IPS DF 6.9 (cell line): ENCODE results near the gene IFT25.
A peak's percentile ranks its signal among the peaks of the same experiment; 100 is the strongest.

Experiments
- DNase-seq: peaks from one replicate; pipeline ENCODE4 v3.0.0-alpha.2; 2013; ENCODE audit warnings: low read depth, low spot score
- H3K27ac ChIP-seq: one replicate; pipeline ENCODE4 v1.5.1; 2013; ENCODE audit warnings: low read length, control low read depth
- H3K27me3 ChIP-seq: 2 replicates; pipeline ENCODE4 v1.6.1; 2013; ENCODE audit warnings: mild to moderate bottlenecking, low read length; ENCODE audit not compliant: control insufficient read depth, insufficient read depth
- H3K36me3 ChIP-seq: 2 replicates; pipeline ENCODE4 v1.6.1; 2013; ENCODE audit warnings: low read length; ENCODE audit not compliant: control insufficient read depth, insufficient read depth
- H3K4me1 ChIP-seq: 2 replicates; pipeline ENCODE4 v1.6.1; 2013; ENCODE audit warnings: low read length; ENCODE audit not compliant: control insufficient read depth, insufficient read depth
- H3K4me3 ChIP-seq: 2 replicates; pipeline ENCODE4 v1.5.1; 2013; ENCODE audit warnings: mild to moderate bottlenecking, low read length
- H3K9me3 ChIP-seq: 2 replicates; pipeline ENCODE4 v1.6.1; 2013; ENCODE audit warnings: low read length, inconsistent platforms; ENCODE audit not compliant: control insufficient read depth, insufficient read depth
- WGBS: extraction: QIAGEN DNeasy Blood & Tissue Kit; methylation state at CpG from one replicate; pipeline ENCODE4 v1.1.7; 2013; ENCODE audit warnings: mixed read lengths, missing lambda C conversion rate; ENCODE audit not compliant: insufficient read length, insufficient coverage; 5-methylcytosine and 5-hydroxymethylcytosine counted together

IFT25 gene

DNA sequence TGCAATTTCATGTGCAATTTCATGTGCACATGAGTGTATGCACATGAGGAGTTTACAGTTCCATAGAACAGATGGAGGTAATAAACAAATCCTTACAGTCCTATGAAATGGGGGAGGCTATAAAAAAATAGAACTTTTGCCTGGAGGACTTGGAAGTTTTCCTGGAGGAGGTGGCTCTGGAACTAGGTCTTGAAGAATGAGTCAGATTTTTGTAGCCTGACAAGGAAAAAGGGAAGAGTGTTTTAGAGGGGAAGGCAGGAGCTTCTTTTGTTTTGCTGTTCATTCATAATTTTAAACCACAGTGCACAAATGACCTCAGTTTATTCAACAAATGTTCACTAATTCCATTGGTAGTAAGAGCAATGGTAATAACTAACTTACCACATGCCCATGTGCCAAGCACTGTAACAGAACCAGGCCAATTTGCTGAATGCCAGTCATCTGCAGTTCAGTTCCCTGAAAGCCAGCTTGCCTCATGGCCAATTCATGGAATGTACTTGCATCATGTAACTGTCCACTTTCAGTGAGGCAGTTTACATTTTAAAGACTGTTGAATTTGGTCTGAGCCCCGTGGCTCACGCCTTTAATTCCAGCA lies 48.8 kb downstream of the IFT25 start:
- no peaks in the 10 kb centered on the region for H3K27me3 ChIP-seq
- H3K9me3 ChIP-seq: no peaks in the 10 kb centered on the region
- WGBS: no CpG with 5 or more reads among the region's 2 CpGs
- no peaks in the 10 kb centered on the region for H3K36me3 ChIP-seq
- DNase-seq: no peak
- H3K4me3 ChIP-seq: no peak overlapping the region
- no peak overlapping the region for H3K27ac ChIP-seq
- no peaks in the 10 kb centered on the region for H3K4me1 ChIP-seq

DNA sequence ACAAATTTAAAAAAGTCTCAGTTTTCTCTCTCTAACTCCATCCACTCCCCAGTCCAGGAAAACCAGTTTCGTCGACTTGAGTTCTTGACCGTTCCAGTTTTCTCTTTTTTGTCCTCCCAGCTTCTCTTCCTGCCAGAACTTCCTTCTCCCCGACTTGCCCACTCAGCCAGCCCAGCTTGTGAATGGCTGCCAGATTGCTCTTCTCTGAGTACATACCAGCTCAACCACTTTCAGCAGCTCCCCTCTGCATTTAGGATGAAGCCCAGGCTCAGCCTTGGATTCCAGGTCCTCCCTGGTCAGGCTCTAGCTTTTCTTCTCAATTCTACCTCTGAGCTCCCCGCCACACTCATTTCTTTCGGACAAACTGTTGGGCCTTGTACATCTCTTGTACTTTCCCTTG lies 50.1 kb downstream of the IFT25 start:
- H3K9me3 ChIP-seq: no peaks in the 10 kb centered on the region
- H3K27ac ChIP-seq: no peak overlapping the region
- no peaks in the 10 kb centered on the region for H3K36me3 ChIP-seq
- H3K27me3 ChIP-seq: no peaks in the 10 kb centered on the region
- no peak overlapping the region for H3K4me3 ChIP-seq
- no peak for DNase-seq
- no peaks in the 10 kb centered on the region for H3K4me1 ChIP-seq
- no CpG with 5 or more reads among the region's 6 CpGs for WGBS

DNA sequence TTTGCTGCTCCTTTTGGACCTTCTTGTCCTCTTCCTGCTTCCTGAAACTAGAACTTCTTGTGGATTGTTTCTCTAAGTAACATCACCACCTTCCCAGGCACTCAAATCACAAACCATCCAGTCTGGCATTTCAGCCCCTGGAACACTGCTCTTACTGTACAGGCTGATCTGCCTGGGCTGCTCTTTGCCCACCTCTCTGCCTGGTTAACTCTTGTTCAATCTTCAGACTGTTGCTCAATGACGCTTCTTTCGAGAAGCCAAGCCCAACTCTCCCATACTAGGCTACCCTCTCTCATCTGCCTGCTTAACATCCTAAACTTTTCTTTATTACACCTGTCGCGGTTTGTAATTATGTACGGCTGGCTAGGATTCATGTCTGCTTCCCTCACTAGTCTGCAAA lies 50.9 kb downstream of the IFT25 start:
- Histone ChIP-seq H3K9me3 (no peaks in the 10 kb centered on the region), H3K27ac (no peak overlapping the region), H3K4me3 (no peak overlapping the region), H3K27me3 (no peaks in the 10 kb centered on the region), H3K36me3 (no peaks in the 10 kb centered on the region), H3K4me1 (no peaks in the 10 kb centered on the region)
- no peak for DNase-seq
- WGBS: no CpG with 5 or more reads among the region's 5 CpGs

DNA sequence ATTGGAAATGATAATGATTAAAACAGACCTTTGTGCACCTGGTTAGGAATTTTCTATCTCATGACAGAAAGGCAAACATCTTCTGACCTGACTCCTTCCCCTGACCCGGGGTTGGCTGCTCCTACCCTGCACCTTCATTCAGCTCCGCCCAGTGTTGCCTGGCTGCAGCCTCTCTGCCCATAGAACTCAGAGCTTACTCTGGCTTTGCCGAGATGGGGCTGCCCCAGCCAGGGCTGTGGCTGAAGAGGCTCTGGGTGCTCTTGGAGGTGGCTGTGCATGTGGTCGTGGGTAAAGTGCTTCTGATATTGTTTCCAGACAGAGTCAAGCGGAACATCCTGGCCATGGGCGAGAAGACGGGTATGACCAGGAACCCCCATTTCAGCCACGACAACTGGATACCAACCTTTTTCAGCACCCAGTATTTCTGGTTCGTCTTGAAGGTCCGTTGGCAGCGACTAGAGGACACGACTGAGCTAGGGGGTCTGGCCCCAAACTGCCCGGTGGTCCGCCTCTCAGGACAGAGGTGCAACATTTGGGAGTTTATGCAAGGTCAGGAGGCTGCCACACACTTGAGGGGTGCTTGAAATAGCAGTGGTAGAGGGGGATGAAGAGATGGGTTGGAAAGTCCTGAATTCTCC lies 51.4 kb downstream of the IFT25 start, which contains the start of gene DIO1:
Gene DIO1, plus strand, starts transcription at position 189 of the 638 bp plus-strand sequence. Its CDS starts 24 bp downstream, at position 213.
- no peak within 1 kb of the TSS for H3K4me3 ChIP-seq
- H3K9me3 ChIP-seq: no peaks in the 10 kb centered on the region
- H3K36me3 ChIP-seq: no peaks in the 10 kb centered on the region
- H3K4me1 ChIP-seq: no peaks in the 10 kb centered on the region
- no CpG with 5 or more reads among the region's 14 CpGs for WGBS
- no peaks in the 10 kb centered on the region for H3K27me3 ChIP-seq
- no peak for DNase-seq
- no peak within 1 kb of the TSS for H3K27ac ChIP-seq

DNA sequence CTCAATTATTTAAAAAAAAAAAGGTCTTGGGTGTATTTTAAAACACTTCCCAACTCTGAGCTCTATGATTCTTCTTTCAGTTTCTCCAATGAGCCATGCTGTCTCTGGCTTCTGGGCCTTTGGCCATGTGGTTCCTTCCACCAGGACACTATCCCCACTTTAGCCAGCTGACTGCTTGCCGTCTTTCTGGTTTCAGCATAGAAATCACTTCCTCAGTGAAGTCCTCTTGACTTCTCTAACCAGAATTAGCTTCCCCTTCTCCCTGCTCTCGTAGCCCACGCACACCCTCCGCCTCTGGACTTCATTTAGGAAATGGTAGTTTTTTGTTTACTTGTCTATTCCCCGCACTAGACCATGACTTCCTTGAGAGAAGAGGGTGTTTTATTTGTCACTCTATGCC lies 52.6 kb downstream of the IFT25 start:
- Histone ChIP-seq H3K4me3 (no peak overlapping the region), H3K36me3 (no peaks in the 10 kb centered on the region), H3K27me3 (no peaks in the 10 kb centered on the region), H3K4me1 (no peaks in the 10 kb centered on the region), H3K9me3 (no peaks in the 10 kb centered on the region), H3K27ac (no peak overlapping the region)
- DNase-seq: no peak
- no CpG with 5 or more reads among the region's 5 CpGs for WGBS

DNA sequence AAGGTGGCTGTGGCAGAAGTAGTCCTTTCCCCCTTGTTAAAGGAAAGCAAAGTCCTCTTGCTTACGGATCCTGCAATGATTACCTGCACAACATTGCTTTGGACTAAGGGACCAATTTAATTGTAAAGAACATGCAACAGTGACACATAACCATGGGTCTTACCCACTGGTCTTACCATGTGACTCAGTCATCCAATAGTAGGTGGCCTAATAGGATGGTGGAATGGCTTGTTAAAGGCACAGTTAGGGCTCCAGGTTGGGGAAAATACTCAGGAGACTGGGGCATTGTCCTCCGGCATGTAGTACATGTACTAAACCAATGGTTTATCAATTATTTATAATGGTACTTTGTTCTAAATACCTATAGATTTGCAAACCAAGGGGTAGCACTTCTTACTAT lies 53.8 kb downstream of the IFT25 start:
- H3K4me3 ChIP-seq: no peak overlapping the region
- H3K4me1 ChIP-seq: no peaks in the 10 kb centered on the region
- H3K9me3 ChIP-seq: no peaks in the 10 kb centered on the region
- no peaks in the 10 kb centered on the region for H3K27me3 ChIP-seq
- no peak for DNase-seq
- WGBS: no CpG with 5 or more reads among the region's 2 CpGs
- H3K36me3 ChIP-seq: no peaks in the 10 kb centered on the region
- H3K27ac ChIP-seq: no peak overlapping the region

DNA sequence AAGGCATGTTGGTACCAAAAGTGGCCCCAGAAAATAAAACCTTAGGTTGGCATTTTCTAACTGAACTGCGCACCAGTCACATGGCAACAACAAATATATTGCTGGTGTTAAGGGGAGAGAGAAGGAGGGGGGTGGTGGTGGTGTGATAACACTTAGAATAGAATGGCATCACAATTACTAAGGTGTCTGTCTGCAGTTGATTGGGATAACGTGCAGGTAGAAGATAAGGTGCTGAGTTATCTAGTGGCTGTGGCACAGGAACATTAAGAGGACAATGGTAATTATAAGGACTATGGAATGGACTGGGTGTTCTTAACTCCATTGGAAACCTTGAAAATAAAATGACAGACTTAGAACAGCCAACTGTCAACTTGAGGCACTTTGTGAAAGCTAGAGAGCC lies 54.5 kb downstream of the IFT25 start:
- Histone ChIP-seq H3K27ac (no peak overlapping the region), H3K4me3 (no peak overlapping the region), H3K36me3 (no peaks in the 10 kb centered on the region), H3K27me3 (no peaks in the 10 kb centered on the region), H3K4me1 (no peaks in the 10 kb centered on the region), H3K9me3 (no peaks in the 10 kb centered on the region)
- no CpG with 5 or more reads among the region's 2 CpGs for WGBS
- DNase-seq: no peak

DNA sequence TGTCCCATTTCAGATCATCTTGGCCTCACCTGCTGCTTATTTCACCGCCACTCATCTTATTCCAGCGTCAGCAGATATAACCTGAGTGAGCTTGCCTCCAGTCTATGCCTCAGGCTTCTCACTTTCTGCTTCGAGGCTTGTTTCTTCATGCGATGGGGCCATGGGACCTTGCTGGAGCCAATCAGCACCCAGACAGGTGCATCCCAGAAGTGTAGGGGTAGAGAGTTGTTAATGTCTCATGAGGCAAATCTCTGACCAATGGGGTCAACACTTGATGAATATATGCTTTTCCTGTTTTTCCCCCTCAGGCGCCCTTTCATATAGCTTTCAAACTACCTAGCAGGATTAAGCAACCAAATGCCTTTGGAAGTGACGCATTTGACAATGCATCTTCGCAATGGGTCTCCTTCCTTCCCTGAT lies 55.0 kb downstream of the IFT25 start:
- Histone ChIP-seq H3K27me3 (no peaks in the 10 kb centered on the region), H3K36me3 (no peaks in the 10 kb centered on the region), H3K4me1 (no peaks in the 10 kb centered on the region), H3K27ac (no peak overlapping the region), H3K4me3 (no peak overlapping the region), H3K9me3 (no peaks in the 10 kb centered on the region)
- no peak for DNase-seq
- no CpG with 5 or more reads among the region's 7 CpGs for WGBS

DNA sequence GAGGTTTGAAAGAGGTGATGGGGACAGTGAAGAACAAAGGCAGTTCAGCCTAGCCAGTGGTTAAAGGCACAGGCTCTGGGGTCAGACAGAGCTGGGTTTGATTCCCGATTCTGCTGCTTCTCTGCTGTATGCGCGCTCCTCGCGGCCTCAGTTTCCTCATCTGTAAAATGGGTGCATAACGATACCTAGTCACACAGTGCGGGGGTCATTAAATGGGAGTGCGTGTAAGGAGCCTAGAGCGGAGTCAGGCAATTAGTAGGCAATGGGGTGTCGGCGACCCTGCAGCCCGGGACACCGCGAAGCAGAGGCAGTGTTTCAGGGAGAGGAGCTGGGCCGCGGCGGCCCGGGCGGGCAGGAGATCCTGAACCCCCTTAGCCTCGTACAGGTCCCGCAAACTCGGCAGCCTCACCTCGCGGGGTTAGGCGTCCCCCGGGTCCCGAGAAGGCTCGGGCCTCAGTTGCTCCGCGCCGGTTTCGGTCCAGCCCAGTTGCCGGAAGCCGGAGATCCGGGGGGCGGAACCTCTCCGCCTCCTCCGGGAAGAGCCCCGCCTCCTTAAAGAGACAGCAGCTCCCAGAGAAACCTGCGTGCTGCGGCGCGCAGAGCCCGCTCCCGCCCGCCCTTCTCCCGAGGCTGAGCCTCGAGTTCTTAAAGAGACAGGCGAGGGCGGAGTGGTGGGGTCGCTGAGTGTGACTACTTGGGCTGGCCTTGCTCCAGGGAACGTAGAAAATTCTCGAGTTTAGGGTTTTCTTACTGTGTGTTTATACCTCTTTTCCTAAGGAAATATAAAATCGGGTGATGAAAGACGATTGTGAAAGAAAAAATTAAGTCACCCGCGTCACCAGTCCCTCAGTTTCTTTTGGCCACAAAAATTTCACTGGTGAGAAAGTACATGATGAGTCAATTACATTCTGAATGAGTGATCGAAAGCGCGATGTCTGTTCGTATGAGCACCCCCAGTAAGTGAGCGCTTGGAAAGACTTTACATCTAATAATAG lies 55.9 kb downstream of the IFT25 start, which contains the start of gene YIPF1:
Gene YIPF1, minus strand, starts transcription at position 494 of the 995 bp plus-strand sequence. CDS start 860 bp downstream, outside the sequence.
- DNase-seq: peak; percentile 63
- H3K27ac ChIP-seq: no peak within 1 kb of the TSS
- H3K36me3 ChIP-seq: no peaks in the 10 kb centered on the region
- H3K9me3 ChIP-seq: no peaks in the 10 kb centered on the region
- H3K27me3 ChIP-seq: no peaks in the 10 kb centered on the region
- no peaks in the 10 kb centered on the region for H3K4me1 ChIP-seq
- H3K4me3 ChIP-seq: peak within 1 kb of the TSS; percentile 91
- WGBS: no CpG with 5 or more reads among the region's 62 CpGs

DNA sequence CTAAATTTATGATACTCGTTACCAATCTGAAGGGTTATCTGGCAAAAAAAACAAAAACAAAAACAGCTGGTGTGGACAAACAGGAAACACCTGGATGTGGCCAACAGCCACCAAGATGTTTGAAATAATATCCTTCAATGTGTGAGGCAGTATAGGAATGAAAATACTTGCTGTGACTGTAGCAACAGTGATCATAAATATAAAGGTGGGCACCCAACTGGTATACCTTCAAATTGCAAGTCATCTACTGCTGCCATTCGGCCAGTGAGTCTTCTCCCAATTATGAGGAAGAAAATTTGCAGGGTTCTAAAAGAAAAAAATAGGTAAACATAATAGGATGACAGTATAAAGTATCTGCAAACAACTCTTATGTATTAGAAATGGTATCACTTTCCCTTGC lies 56.8 kb downstream of the IFT25 start:
- no peak for DNase-seq
- no peak overlapping the region for H3K4me3 ChIP-seq
- no peak overlapping the region for H3K27ac ChIP-seq
- no CpG with 5 or more reads among the region's 2 CpGs for WGBS
- no peaks in the 10 kb centered on the region for H3K36me3 ChIP-seq
- no peaks in the 10 kb centered on the region for H3K9me3 ChIP-seq
- no peaks in the 10 kb centered on the region for H3K27me3 ChIP-seq
- H3K4me1 ChIP-seq: no peaks in the 10 kb centered on the region
